Smooth muscle cell (in vitro differentiated cells): ENCODE results near the gene CAPZB. TPM values are rescaled to one million over a fixed set of nuclear protein-coding genes. Genes with fewer than 3 reads are reported as not detected.

Experiments used
- DNase-seq: peaks from one replicate; lab custom pipeline; 2025; ENCODE audit not compliant: unreplicated experiment; lab: John Stamatoyannopoulos, UW
- H2AFZ ChIP-seq: fragments of 200-600 bp; sonication (generic); 2 replicates; pipeline ENCODE4 v1.6.0; 2016; ENCODE audit warnings: antibody characterized with exemption, low read depth, mild to moderate bottlenecking
- H3F3A ChIP-seq: fragments of 200-600 bp; sonication (generic); 2 replicates; pipeline ENCODE4 v1.6.0; 2017; ENCODE audit warnings: antibody characterized with exemption, low read depth
- H3K27ac ChIP-seq: fragments of 200-600 bp; sonication (generic); 2 replicates; pipeline ENCODE4 v1.5.1; 2016; ENCODE audit warnings: low read depth, mild to moderate bottlenecking
- H3K27me3 ChIP-seq: fragments of 200-600 bp; sonication (generic); 2 replicates; pipeline ENCODE4 v1.6.1; 2016; ENCODE audit warnings: low read depth, mild to moderate bottlenecking
- H3K36me3 ChIP-seq: fragments of 200-600 bp; sonication (generic); 2 replicates; pipeline ENCODE4 v1.5.1; 2016; ENCODE audit warnings: low read depth
- H3K4me1 ChIP-seq: fragments of 200-600 bp; sonication (generic); 2 replicates; pipeline ENCODE4 v1.5.1; 2016; ENCODE audit warnings: low read depth
- H3K4me2 ChIP-seq: fragments of 200-600 bp; sonication (generic); 2 replicates; pipeline ENCODE4 v1.6.0; 2016; ENCODE audit warnings: mild to moderate bottlenecking
- H3K4me3 ChIP-seq: fragments of 200-600 bp; sonication (generic); 2 replicates; pipeline ENCODE4 v1.5.1; 2016; ENCODE audit warnings: mild to moderate bottlenecking
- H3K79me2 ChIP-seq: fragments of 200-600 bp; sonication (generic); 2 replicates; pipeline ENCODE4 v1.6.0; 2016; ENCODE audit warnings: low read depth, mild to moderate bottlenecking
- H3K9ac ChIP-seq: fragments of 200-600 bp; sonication (generic); 2 replicates; pipeline ENCODE4 v1.6.0; 2016; ENCODE audit warnings: low read depth
- H3K9me3 ChIP-seq: fragments of 200-600 bp; sonication (generic); replicated peaks from 2 replicates; pipeline ENCODE4 v1.5.1; 2016; ENCODE audit warnings: low read depth
- H4K20me1 ChIP-seq: fragments of 200-600 bp; sonication (generic); 2 replicates; pipeline ENCODE4 v1.6.0; 2016; ENCODE audit warnings: low read depth
- CTCF ChIP-seq: fragments of 200-600 bp; sonication (generic); IDR thresholded peaks from 2 replicates; pipeline ENCODE4 v1.5.1; 2017; ENCODE audit warnings: borderline replicate concordance, mild to moderate bottlenecking, antibody characterized with exemption; ENCODE audit not compliant: insufficient read depth, poor library complexity, severe bottlenecking
- WGBS: methylation state at CpG from one replicate; pipeline ENCODE4 v1.1.7; 2016; ENCODE audit warnings: low lambda C conversion rate; 5-methylcytosine and 5-hydroxymethylcytosine counted together
- polyA plus RNA-seq: library from polyadenylated mRNA; unstranded; fragments of >200 nt; fragmentation: Nextera tagmentation; extraction: Ambion mirVana; gene quantifications from 2 replicates; pipeline ENCODE4 v1.2.1, GENCODE V29; 2016
- total RNA-seq: library from RNA; depleted of rRNA; stranded (reverse); fragments of >200 nt; gene quantifications from 2 replicates; pipeline ENCODE4 v1.2.3, GENCODE V29; 2014

Gene CAPZB
- total and polyA plus RNA-seq, 2 experiments from 2014 or later = 205 to 405 TPM

GRCh38 chr1:19456968-19457441 is 28.3 kb downstream of the CAPZB start:
- Histone ChIP-seq H3K27ac (peak overlapping the region; percentile 74), H3F3A (no peaks in the 10 kb centered on the region), H3K36me3 (no peaks in the 10 kb centered on the region), H3K79me2 (peaks cover 98% of the 10 kb centered on the region), H3K4me3 (no peak overlapping the region), H3K4me1 (peaks cover 61% of the 10 kb centered on the region), H3K27me3 (no peaks in the 10 kb centered on the region), H3K9ac (no peak overlapping the region), H4K20me1 (peaks cover 99% of the 10 kb centered on the region), H3K9me3 (no peaks in the 10 kb centered on the region), H2AFZ (no peak overlapping the region), H3K4me2 (peak overlapping the region; percentile 63)
- no peak for TF ChIP-seq CTCF
- 46% methylated on average over 9 of the region's 9 CpGs for WGBS
- DNase-seq = no peak

- H3F3A ChIP-seq = peaks cover 3% of the 10 kb centered on the region
- H3K4me1 ChIP-seq = peaks cover 61% of the 10 kb centered on the region
- H3K9me3 ChIP-seq = no peaks in the 10 kb centered on the region
- H3K27me3 ChIP-seq = no peaks in the 10 kb centered on the region
- H4K20me1 ChIP-seq = peaks cover 99% of the 10 kb centered on the region
- H2AFZ ChIP-seq = no peak overlapping the region
- no peak overlapping the region for H3K4me3 ChIP-seq
- WGBS = 83% methylated on average over 8 of the region's 8 CpGs
- H3K79me2 ChIP-seq = peaks cover 93% of the 10 kb centered on the region
- H3K4me2 ChIP-seq = peak overlapping the region; percentile 67
- peak overlapping the region; percentile 74 for H3K27ac ChIP-seq
- no peak for TF ChIP-seq CTCF
- H3K9ac ChIP-seq = no peak overlapping the region
- no peak for DNase-seq
- H3K36me3 ChIP-seq = no peaks in the 10 kb centered on the region
Measured at GRCh38 chr1:19455353-19455752, 30.0 kb downstream of the CAPZB start.

- Histone ChIP-seq H3K27ac (peak overlapping the region; percentile 74), H2AFZ (no peak overlapping the region)
- WGBS = 24% methylated on average over 11 of the region's 11 CpGs
Measured at GRCh38 chr1:19454265-19455146, 30.8 kb downstream of the CAPZB start.

More at GRCh38 chr1:19454265-19455146, 30.8 kb downstream of the CAPZB start:
- no peak for TF ChIP-seq CTCF
- Histone ChIP-seq H3K4me3 (no peak overlapping the region), H3K4me1 (peaks cover 59% of the 10 kb centered on the region), H3K9me3 (no peaks in the 10 kb centered on the region), H3K27me3 (no peaks in the 10 kb centered on the region), H3K4me2 (peak overlapping the region; percentile 67), H4K20me1 (peaks cover 98% of the 10 kb centered on the region), H3K79me2 (peaks cover 93% of the 10 kb centered on the region), H3K36me3 (no peaks in the 10 kb centered on the region), H3K9ac (peak overlapping the region; percentile 17), H3F3A (peaks cover 7% of the 10 kb centered on the region)
- DNase-seq = no peak
